8988T (cell line): ENCODE results near the gene TNFRSF1A.
A peak's percentile ranks its signal among the peaks of the same experiment; 100 is the strongest.
"Not testable (repeated sequence)": the region's sequence is repeated elsewhere in the genome, so short reads cannot be mapped to it uniquely, and the experiment has no call there.

Source experiments
- DNase-seq: peaks from one replicate; pipeline ENCODE4 v3.0.0; 2011

TNFRSF1A gene

GRCh38 chr12:6295094-6295811 lies 46.6 kb downstream of the TNFRSF1A start:
- DNase-seq, result no peak

GRCh38 chr12:6294156-6295093 lies 47.5 kb downstream of the TNFRSF1A start:
- DNase-seq, result no peak

GRCh38 chr12:6292606-6293005 lies 49.3 kb downstream of the TNFRSF1A start:
- DNase-seq, result no peak

GRCh38 chr12:6289906-6290305 lies 52.0 kb downstream of the TNFRSF1A start:
- not testable (repeated sequence) for DNase-seq

GRCh38 chr12:6289081-6289480 lies 52.8 kb downstream of the TNFRSF1A start:
- DNase-seq, result not testable (repeated sequence)

GRCh38 chr12:6288235-6288634 lies 53.6 kb downstream of the TNFRSF1A start:
- DNase-seq, result no peak

GRCh38 chr12:6285532-6286306 lies 56.2 kb downstream of the TNFRSF1A start:
- no peak for DNase-seq

- peak; percentile 71 for DNase-seq
Measured at GRCh38 chr12:6285063-6285477, 56.8 kb downstream of the TNFRSF1A start.

GRCh38 chr12:6284273-6284672 lies 57.6 kb downstream of the TNFRSF1A start:
- DNase-seq, result no peak

- no peak for DNase-seq
Measured at GRCh38 chr12:6282453-6282840, 59.4 kb downstream of the TNFRSF1A start.

- no peak for DNase-seq
Measured at GRCh38 chr12:6281081-6281809, 60.6 kb downstream of the TNFRSF1A start.

GRCh38 chr12:6280672-6281071 lies 61.2 kb downstream of the TNFRSF1A start:
- no peak for DNase-seq

GRCh38 chr12:6280053-6280469 lies 61.8 kb downstream of the TNFRSF1A start:
- peak; percentile 56 for DNase-seq

GRCh38 chr12:6279631-6280030 lies 62.2 kb downstream of the TNFRSF1A start:
- no peak for DNase-seq

GRCh38 chr12:6279256-6279628 lies 62.6 kb downstream of the TNFRSF1A start:
- DNase-seq, result no peak
